HEK293 (cell line): ENCODE data around the gene IVD.

ENCODE experiments used
- BCL6B ChIP-seq: fragments of 450-650 bp; formaldehyde crosslinking; IDR thresholded peaks from 2 replicates; pipeline ENCODE4 v1.5.1; 2017; ENCODE audit warnings: missing biosample characterization, missing genetic modification characterization
- KLF7 ChIP-seq: fragments of 450-650 bp; formaldehyde crosslinking; IDR thresholded peaks from 2 replicates; pipeline ENCODE4 v1.5.1; 2016; ENCODE audit warnings: missing biosample characterization, missing genetic modification characterization, borderline replicate concordance
- PBX3 ChIP-seq: sonication (generic); formaldehyde crosslinking; IDR thresholded peaks from 2 replicates; pipeline ENCODE4 v1.8.1; 2022; ENCODE audit warnings: mild to moderate bottlenecking, moderate library complexity, missing genetic modification reagents
- PRDM10 ChIP-seq: fragments of 450-650 bp; formaldehyde crosslinking; IDR thresholded peaks from 2 replicates; pipeline ENCODE4 v1.5.1; 2016; ENCODE audit warnings: missing biosample characterization, missing genetic modification characterization
- PRDM4 ChIP-seq: fragments of 450-650 bp; formaldehyde crosslinking; IDR thresholded peaks from 2 replicates; pipeline ENCODE4 v1.5.1; 2017; ENCODE audit warnings: missing biosample characterization, missing genetic modification characterization
- ZFHX2 ChIP-seq: fragments of 450-650 bp; formaldehyde crosslinking; conservative IDR thresholded peaks from 2 replicates; pipeline ENCODE4 v1.5.1; 2016; ENCODE audit warnings: missing biosample characterization, missing genetic modification characterization
- ZNF112 ChIP-seq: fragments of 450-650 bp; formaldehyde crosslinking; IDR thresholded peaks from 2 replicates; pipeline ENCODE4 v1.5.0; 2017; ENCODE audit warnings: missing biosample characterization, missing genetic modification characterization
- ZNF155 ChIP-seq: fragments of 450-650 bp; formaldehyde crosslinking; IDR thresholded peaks from 2 replicates; pipeline ENCODE4 v1.5.1; 2016; ENCODE audit warnings: missing biosample characterization, missing genetic modification characterization
- ZNF211 ChIP-seq: fragments of 450-650 bp; formaldehyde crosslinking; IDR thresholded peaks from 2 replicates; pipeline ENCODE4 v1.5.1; 2016; ENCODE audit warnings: low read depth, missing biosample characterization, missing genetic modification characterization
- ZNF248 ChIP-seq: fragments of 450-650 bp; formaldehyde crosslinking; IDR thresholded peaks from 2 replicates; pipeline ENCODE4 v1.5.1; 2017; ENCODE audit warnings: missing biosample characterization, missing genetic modification characterization
- ZNF266 ChIP-seq: fragments of 450-650 bp; formaldehyde crosslinking; IDR thresholded peaks from 2 replicates; pipeline ENCODE4 v1.5.1; 2016; ENCODE audit warnings: missing biosample characterization, missing genetic modification characterization, low read depth
- ZNF280D ChIP-seq: fragments of 450-650 bp; formaldehyde crosslinking; IDR thresholded peaks from 2 replicates; pipeline ENCODE4 v1.5.1; 2016; ENCODE audit warnings: missing biosample characterization, missing genetic modification characterization
- ZNF37A ChIP-seq: fragments of 450-650 bp; IDR thresholded peaks from 2 replicates; pipeline ENCODE4 v1.5.1; 2018; ENCODE audit warnings: missing biosample characterization, missing genetic modification characterization
- ZNF398 ChIP-seq: fragments of 450-650 bp; formaldehyde crosslinking; IDR thresholded peaks from 2 replicates; pipeline ENCODE4 v1.5.1; 2017; ENCODE audit warnings: missing biosample characterization, missing genetic modification characterization
- ZNF423 ChIP-seq: fragments of 450-650 bp; formaldehyde crosslinking; IDR thresholded peaks from 2 replicates; pipeline ENCODE4 v1.5.1; 2016; ENCODE audit warnings: missing biosample characterization, missing genetic modification characterization
- ZNF449 ChIP-seq: fragments of 450-650 bp; formaldehyde crosslinking; IDR thresholded peaks from 2 replicates; pipeline ENCODE4 v1.5.1; 2017; ENCODE audit warnings: missing biosample characterization, mild to moderate bottlenecking, missing genetic modification characterization, moderate library complexity
- ZNF585B ChIP-seq: fragments of 450-650 bp; formaldehyde crosslinking; IDR thresholded peaks from 2 replicates; pipeline ENCODE4 v1.5.1; 2016; ENCODE audit warnings: missing biosample characterization, missing genetic modification characterization
- ZNF610 ChIP-seq: fragments of 450-650 bp; formaldehyde crosslinking; IDR thresholded peaks from 2 replicates; pipeline ENCODE4 v1.5.1; 2016; ENCODE audit warnings: missing biosample characterization, missing genetic modification characterization, borderline replicate concordance
- ZNF701 ChIP-seq: fragments of 450-650 bp; formaldehyde crosslinking; IDR thresholded peaks from 2 replicates; pipeline ENCODE4 v1.5.1; 2016; ENCODE audit warnings: missing biosample characterization, missing genetic modification characterization
- ZNF747 ChIP-seq: fragments of 450-650 bp; formaldehyde crosslinking; IDR thresholded peaks from 2 replicates; pipeline ENCODE4 v1.5.1; 2016; ENCODE audit warnings: missing biosample characterization, missing genetic modification characterization
- ZNF76 ChIP-seq: fragments of 450-650 bp; formaldehyde crosslinking; IDR thresholded peaks from 2 replicates; pipeline ENCODE4; 2016; ENCODE audit warnings: low read depth, missing biosample characterization, missing genetic modification characterization, borderline replicate concordance
- ZNF776 ChIP-seq: fragments of 450-650 bp; formaldehyde crosslinking; IDR thresholded peaks from 2 replicates; pipeline ENCODE4 v1.5.0; 2017; ENCODE audit warnings: missing biosample characterization, missing genetic modification characterization, borderline replicate concordance
- ZXDB ChIP-seq: fragments of 450-650 bp; formaldehyde crosslinking; IDR thresholded peaks from 2 replicates; pipeline ENCODE4 v1.5.1; 2016; ENCODE audit warnings: missing biosample characterization, missing genetic modification characterization

Gene IVD

GRCh38 chr15:40382580-40383456 lies 22.8 kb upstream of the IVD start, which contains the start of gene KNSTRN (continued):
- TF ChIP-seq PBX3 (CRISPR knock-in tag) (no peak), ZNF280D (tag by site-specific recombination) (no peak), PRDM10 (tag by site-specific recombination) (no peak), ZNF398 (no peak), ZNF37A (tag by site-specific recombination) (no peak), ZNF266 (tag by site-specific recombination) (no peak), ZNF155 (tag by site-specific recombination) (no peak), ZNF423 (tag by site-specific recombination) (no peak), ZNF112 (tag by site-specific recombination) (no peak), ZNF76 (tag by site-specific recombination) (peak; percentile 75), ZFHX2 (peak; percentile 31; the same call in 1 of the 2 replicates), PRDM4 (tag by site-specific recombination) (no peak), ZNF776 (tag by site-specific recombination) (no peak), ZXDB (peak; percentile 57; the same call in 1 of the 2 replicates), ZNF248 (tag by site-specific recombination) (no peak), ZNF701 (tag by site-specific recombination) (no peak), ZNF449 (no peak), ZNF610 (tag by site-specific recombination) (no peak), KLF7 (peak; percentile 12; the same call in 1 of the 2 replicates), ZNF211 (tag by site-specific recombination) (no peak), BCL6B (tag by site-specific recombination) (no peak), ZNF747 (no peak), ZNF585B (tag by site-specific recombination) (no peak)
